Esophagus (tissue), 2 donors: Measurements from ENCODE around the gene CA5A. TPM values are rescaled to one million over a fixed set of nuclear protein-coding genes. Genes with fewer than 3 reads are reported as not detected.
"Not testable (repeated sequence)": the region's sequence is repeated elsewhere in the genome, so short reads cannot be mapped to it uniquely, and the experiment has no call there.

ENCODE experiments used
- H3K27ac ChIP-seq, 2 donors: one replicate each; pipeline ENCODE4 v1.5.1; 2013; ENCODE audit warnings: low read depth in 2 of 2, mild to moderate bottlenecking in 2 of 2, inconsistent platforms in 1 of 2, low read length in 1 of 2, moderate library complexity in 1 of 2
- H3K27me3 ChIP-seq, 2 donors: one replicate each; pipeline ENCODE4 v1.6.1; 2013; ENCODE audit warnings: low read length in 2 of 2, control low read depth in 1 of 2, mild to moderate bottlenecking in 1 of 2; ENCODE audit not compliant: insufficient read depth in 2 of 2, control insufficient read depth in 1 of 2
- H3K36me3 ChIP-seq, 2 donors: one replicate each; pipeline ENCODE4 v1.6.1; 2013; ENCODE audit warnings: low read length in 1 of 2; ENCODE audit not compliant: control insufficient read depth in 2 of 2, insufficient read depth in 2 of 2
- H3K4me1 ChIP-seq, 2 donors: one replicate each; pipeline ENCODE4 v1.6.1; 2013; ENCODE audit warnings: low read length in 1 of 2; ENCODE audit not compliant: control insufficient read depth in 2 of 2, insufficient read depth in 2 of 2
- H3K4me3 ChIP-seq, 2 donors: one replicate each; pipeline ENCODE4 v1.5.1; 2013; ENCODE audit warnings: low read length in 2 of 2, mild to moderate bottlenecking in 2 of 2, low read depth in 1 of 2, moderate library complexity in 1 of 2
- H3K9me3 ChIP-seq, 2 donors: one replicate each; pipeline ENCODE4 v1.6.1; 2013; ENCODE audit warnings: mild to moderate bottlenecking in 2 of 2, low read depth in 1 of 2, low read length in 1 of 2, moderate library complexity in 1 of 2; ENCODE audit not compliant: control insufficient read depth in 2 of 2, insufficient read depth in 1 of 2
- WGBS, 2 donors: extraction: QIAGEN DNeasy Blood & Tissue Kit; methylation state at CpG; one replicate each; pipeline ENCODE4 v1.1.7; 2013; 5-methylcytosine and 5-hydroxymethylcytosine counted together
- polyA plus RNA-seq, 2 donors: library from polyadenylated mRNA; stranded (reverse); fragments of 200-250 nt; gene quantifications; one replicate each; pipeline ENCODE4 v1.2.3, GENCODE V29; 2013
- donor health status: healthy with polysubstance abuse.
- donor health status: Bipolar disorder and iron deficiency.

The CA5A gene
- polyA plus RNA-seq, 2 donors: not detected

DNA sequence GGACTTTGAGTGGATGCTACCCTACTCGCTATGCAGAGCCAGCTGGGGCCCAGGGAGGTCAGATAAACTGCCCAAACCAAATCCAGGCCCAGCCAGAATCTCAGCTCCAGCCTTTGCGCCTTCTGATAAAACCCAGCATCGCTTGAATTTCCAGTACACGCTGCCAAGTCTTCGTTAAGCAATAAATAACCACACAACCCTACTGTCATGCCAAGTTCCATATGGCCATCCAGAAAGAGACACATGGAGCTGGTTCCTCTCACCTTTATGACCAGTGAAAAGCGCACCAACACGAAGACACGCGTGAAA lies 73.0 kb downstream of the CA5A start:
- H3K27ac ChIP-seq: peak overlapping the region; percentile 12 to 60
- not testable (repeated sequence) for H3K9me3 ChIP-seq, H3K27me3 ChIP-seq, H3K36me3 ChIP-seq
- H3K4me1 ChIP-seq: peaks cover 8 to 18% of the 10 kb centered on the region in 2 donors
- H3K4me3 ChIP-seq: peak overlapping the region in 1 of 2 donors; percentile 15
- 53 to 61% methylated on average over 9 of the region's 9 CpGs for WGBS, 2 donors

DNA sequence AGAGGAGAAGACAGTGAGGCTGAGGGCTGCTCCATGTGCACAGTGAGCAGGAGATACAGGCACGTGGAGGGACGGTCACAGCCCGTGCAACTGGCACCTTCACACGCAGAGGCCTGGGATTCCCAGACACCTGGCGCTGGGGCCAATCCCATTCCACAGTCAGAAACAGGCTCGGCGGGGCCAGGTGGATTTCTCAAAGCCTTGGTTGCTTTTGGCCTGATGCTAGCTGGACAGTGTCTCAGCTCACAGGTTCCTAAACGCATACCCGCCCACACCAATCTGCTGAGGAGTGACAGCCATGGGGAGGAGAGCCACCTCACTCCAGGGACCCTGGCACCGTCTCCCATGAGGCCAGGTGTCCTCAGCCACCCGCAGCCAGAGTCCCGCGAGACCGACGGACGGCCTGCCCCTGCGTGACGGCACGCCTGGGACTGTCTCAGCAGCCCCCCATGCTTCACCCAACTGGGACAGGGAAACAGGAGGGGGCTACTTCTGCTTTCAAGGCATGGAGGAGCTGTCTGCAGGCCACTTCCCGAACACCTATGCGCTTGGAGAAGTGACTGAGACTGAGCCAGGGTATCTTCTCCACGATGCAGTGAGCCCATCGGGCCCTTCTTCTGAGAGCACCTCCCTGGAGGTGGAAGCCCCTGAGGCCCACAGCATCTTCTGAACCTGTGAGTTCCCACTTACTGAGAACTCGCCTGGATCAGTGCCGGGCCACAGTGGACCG lies 73.6 kb downstream of the CA5A start:
- not testable (repeated sequence) for H3K36me3 ChIP-seq, H3K27me3 ChIP-seq, H3K9me3 ChIP-seq
- 51 to 58% methylated on average over 26 of the region's 26 CpGs for WGBS, 2 donors
- Histone ChIP-seq H3K27ac (peak overlapping the region; percentile 12 to 60), H3K4me3 (peak overlapping the region in 1 of 2 donors; percentile 18), H3K4me1 (peaks cover 8 to 21% of the 10 kb centered on the region in 2 donors)

DNA sequence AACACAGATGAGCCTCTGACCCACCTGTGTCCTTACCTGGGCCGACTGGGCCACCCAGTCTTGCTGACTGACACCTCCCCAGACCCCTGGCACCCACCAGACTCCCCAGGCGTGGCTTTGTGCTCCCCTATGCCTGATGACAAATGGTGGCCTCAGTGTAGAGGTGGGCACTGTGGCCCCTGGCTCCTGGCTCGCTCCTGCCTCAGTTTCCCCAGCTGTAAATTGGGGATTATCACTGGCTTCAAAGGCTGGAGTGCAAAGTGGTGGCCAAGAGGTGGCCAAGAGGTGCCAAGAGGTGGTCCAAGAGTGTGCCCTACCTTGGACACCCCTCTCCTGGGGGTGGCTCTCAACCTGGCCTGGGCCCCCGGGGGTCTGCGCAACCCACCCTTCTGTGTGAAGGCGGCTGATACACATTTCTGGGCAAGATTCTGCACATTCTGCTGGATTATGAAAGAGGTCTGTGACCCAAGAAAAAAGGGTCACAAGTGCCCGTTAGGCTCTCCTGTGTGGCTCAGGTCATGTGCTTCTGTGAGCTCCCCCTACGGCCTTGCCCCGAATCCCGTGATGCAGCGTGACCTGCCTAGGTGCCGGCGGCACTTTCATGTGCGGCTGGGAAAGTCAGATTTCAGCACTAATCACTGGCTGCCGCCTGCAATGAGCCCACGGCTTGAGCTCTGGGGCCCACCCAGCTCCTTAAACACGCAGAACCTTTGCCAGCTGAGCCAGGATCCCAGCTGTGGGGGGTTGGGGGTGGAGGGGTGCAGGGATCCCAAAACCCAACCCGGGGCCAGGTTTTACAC lies 74.8 kb downstream of the CA5A start:
- WGBS, 2 donors: 56 to 69% methylated on average over 18 of the region's 18 CpGs
- H3K4me3 ChIP-seq, H3K27me3 ChIP-seq, H3K36me3 ChIP-seq, H3K9me3 ChIP-seq: not testable (repeated sequence)
- Histone ChIP-seq H3K27ac (peak overlapping the region; percentile 23 to 68), H3K4me1 (peaks cover 8 to 25% of the 10 kb centered on the region in 2 donors)

GRCh38 chr16:87860553-87861299 lies 75.6 kb downstream of the CA5A start:
- H3K9me3 ChIP-seq: no peaks in the 10 kb centered on the region
- H3K4me3 ChIP-seq: no peak overlapping the region
- peak overlapping the region; percentile 47 to 68 for H3K27ac ChIP-seq
- H3K27me3 ChIP-seq: no peaks in the 10 kb centered on the region
- peaks cover 13 to 31% of the 10 kb centered on the region in 2 donors for H3K4me1 ChIP-seq
- H3K36me3 ChIP-seq: peaks cover 0 to 2% of the 10 kb centered on the region in 2 donors
- 38 to 57% methylated on average over 26 of the region's 26 CpGs for WGBS, 2 donors

DNA sequence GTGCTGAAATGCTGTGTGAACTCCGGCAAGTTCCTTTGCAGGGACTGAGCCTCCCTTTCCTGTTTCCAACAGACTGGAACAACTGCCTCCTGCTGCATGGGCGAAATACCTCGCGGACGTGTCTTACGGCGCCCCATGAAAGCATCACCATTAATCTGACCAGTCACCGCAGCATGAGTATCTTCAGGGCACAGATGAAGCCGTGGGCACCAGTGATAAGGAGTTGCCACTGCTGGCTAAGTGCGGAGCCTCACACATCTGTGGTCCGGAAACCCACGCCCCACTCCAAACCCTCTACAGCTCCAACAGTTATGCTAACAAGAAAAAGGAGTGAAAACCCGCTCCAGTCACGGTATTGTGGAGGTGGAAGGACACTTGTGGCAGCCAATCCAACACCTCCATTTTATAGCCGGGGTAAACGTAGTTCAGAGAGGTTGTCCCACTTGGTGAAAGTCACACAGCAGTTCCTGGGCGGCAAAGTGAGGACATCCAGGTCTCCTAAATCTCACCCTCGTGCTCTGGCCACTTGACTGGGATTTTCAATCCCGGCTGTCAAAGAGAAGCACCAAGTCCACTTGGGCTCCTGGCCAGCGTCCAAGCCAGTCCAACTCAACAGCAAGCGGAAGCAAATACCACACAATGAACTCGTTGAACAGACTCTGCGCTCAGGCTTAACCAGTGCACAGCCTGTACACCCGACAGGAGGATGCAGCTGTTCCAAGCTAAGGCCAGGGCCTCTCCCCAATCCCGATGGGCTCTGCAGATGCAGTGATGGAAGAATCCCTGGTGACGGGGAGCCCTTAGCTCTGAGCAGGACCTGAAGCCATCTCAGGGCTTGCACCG lies 78.0 kb downstream of the CA5A start:
- H3K4me3 ChIP-seq, H3K27me3 ChIP-seq, H3K9me3 ChIP-seq, H3K36me3 ChIP-seq: not testable (repeated sequence)
- Histone ChIP-seq H3K27ac (peak overlapping the region; percentile 25 to 66), H3K4me1 (peaks cover 8 to 41% of the 10 kb centered on the region in 2 donors)
- WGBS, 2 donors: 40 to 56% methylated on average over 27 of the region's 27 CpGs

GRCh38 chr16:87856791-87857228 lies 79.5 kb downstream of the CA5A start:
- H3K9me3 ChIP-seq: no peaks in the 10 kb centered on the region
- H3K4me1 ChIP-seq: peaks cover 11 to 42% of the 10 kb centered on the region in 2 donors
- 45 to 72% methylated on average over 15 of the region's 15 CpGs for WGBS, 2 donors
- H3K4me3 ChIP-seq: no peak overlapping the region
- peak overlapping the region; percentile 77 to 83 for H3K27ac ChIP-seq
- no peaks in the 10 kb centered on the region for H3K27me3 ChIP-seq
- no peaks in the 10 kb centered on the region for H3K36me3 ChIP-seq

DNA sequence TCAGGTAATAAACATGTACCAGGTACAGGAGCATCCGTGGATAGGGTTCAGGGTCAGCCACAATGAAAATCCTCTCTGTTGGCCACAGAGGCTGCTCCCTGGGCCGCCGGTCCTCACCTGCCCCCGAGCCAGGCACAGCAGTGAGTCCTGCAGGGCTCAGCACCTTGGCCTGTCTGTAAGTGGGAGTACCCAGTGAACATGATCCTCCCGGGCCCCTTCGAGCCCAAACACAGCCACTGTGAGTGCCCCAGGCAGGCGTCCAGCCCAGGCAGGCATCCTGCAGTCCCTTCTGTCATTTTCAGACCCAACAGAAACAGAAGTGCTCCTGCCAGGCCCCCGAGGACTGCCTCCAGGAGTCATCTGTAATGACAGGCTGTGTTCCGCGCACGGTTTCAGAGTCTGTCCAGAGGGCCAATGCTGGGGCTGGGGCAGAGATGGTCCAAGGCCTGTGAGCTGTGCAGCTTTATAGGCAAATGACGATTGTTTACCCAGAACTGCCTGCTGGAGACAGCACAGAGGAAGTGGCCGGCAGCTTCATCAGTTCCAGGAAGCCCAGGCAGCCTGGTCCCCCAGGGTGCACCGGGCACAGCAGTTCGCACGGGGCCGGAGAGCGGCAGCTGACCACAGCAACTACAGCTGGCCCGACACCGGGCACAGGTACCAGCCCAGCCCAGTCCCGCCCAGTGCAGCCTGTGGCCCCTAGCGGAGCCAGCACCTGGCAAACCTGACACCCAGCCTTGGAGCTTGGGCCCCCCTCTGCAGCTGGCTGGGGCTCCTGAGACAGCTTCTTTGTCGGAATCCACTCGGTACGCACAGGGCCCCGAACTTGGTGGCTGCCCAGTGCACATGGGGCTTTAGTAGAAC lies 80.2 kb downstream of the CA5A start:
- Histone ChIP-seq H3K36me3 (peaks cover 0 to 6% of the 10 kb centered on the region in 2 donors), H3K27me3 (no peaks in the 10 kb centered on the region), H3K27ac (peak overlapping the region; percentile 77 to 83), H3K9me3 (no peaks in the 10 kb centered on the region), H3K4me1 (peaks cover 11 to 46% of the 10 kb centered on the region in 2 donors), H3K4me3 (peak overlapping the region; percentile 9 to 27)
- 25 to 42% methylated on average over 25 to 26 of the region's 26 CpGs for WGBS, 2 donors

- Histone ChIP-seq H3K27ac (peak overlapping the region; percentile 83 to 89), H3K9me3 (no peaks in the 10 kb centered on the region), H3K36me3 (peaks cover 0 to 10% of the 10 kb centered on the region in 2 donors), H3K4me1 (peaks cover 7 to 45% of the 10 kb centered on the region in 2 donors), H3K27me3 (no peaks in the 10 kb centered on the region), H3K4me3 (peak overlapping the region in 1 of 2 donors; percentile 17)
- 60 to 81% methylated on average over 22 of the region's 22 CpGs for WGBS, 2 donors
Measured at GRCh38 chr16:87854907-87855683, 81.2 kb downstream of the CA5A start.
